ENCODE results near the gene GRIN2A. TPM values are rescaled to one million over a fixed set of nuclear protein-coding genes. Genes with fewer than 3 reads are reported as not detected.

The GRIN2A gene
- polyA plus RNA-seq, 1 donor from 2014 or later = 0.11 TPM

GRCh38 chr16:10218490-10219206 lies 36.4 kb upstream of the GRIN2A start:
- no peaks in the 10 kb centered on the region for H3K79me2 ChIP-seq (replicated peaks; ENCODE audit: insufficient read depth, low read length)
- H4K20me1 ChIP-seq (ENCODE audit: insufficient read depth) = no peaks in the 10 kb centered on the region
- H3K9me3 ChIP-seq (ENCODE audit: low read length) = no peaks in the 10 kb centered on the region
- H3K9ac ChIP-seq (ENCODE audit: low read length) = no peak overlapping the region
- no peak overlapping the region for H3K27ac ChIP-seq (ENCODE audit: low read length)
- no peaks in the 10 kb centered on the region for H3K36me3 ChIP-seq (ENCODE audit: insufficient read depth, low read length)
- no peaks in the 10 kb centered on the region for H3K9me2 ChIP-seq (ENCODE audit: insufficient read depth, low read length)
- H3K27me3 ChIP-seq (ENCODE audit: insufficient read depth, low read depth, low read length) = no peaks in the 10 kb centered on the region
- no peak overlapping the region for H3K4me2 ChIP-seq (ENCODE audit: low read length)
- H2AFZ ChIP-seq (ENCODE audit: low read depth, low read length) = no peak overlapping the region
- TF ChIP-seq MXI1 (conservative IDR thresholded peaks at IDR 0.05; ENCODE audit: poor library complexity, severe bottlenecking) (no peak), EP300 (conservative IDR thresholded peaks at IDR 0.05; ENCODE audit: poor library complexity, severe bottlenecking) (no peak)
- no peaks in the 10 kb centered on the region for H3F3A ChIP-seq (ENCODE audit: insufficient read depth, low read length, poor library complexity, severe bottlenecking)
- no peak overlapping the region for H3K4me3 ChIP-seq (ENCODE audit: low read length)

DNA sequence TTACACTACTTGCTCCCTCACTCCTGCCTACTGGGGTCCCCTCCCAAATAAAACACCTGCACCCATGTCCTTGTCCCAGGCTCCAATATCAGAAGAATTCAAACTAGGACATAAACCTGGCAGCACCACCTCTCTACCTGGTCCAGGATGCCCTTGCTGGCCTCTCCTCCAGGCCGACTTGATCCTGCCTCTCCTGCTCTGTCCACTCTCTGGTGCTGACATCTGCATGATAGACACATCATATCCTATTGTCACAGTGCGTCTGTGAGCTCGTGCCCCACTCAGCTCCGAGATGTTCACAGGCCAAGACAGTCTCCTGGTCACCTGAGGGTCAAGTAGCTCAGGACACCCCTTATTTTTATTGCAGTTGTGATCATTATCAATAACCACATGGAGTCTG lies 31.5 kb upstream of the GRIN2A start:
- Histone ChIP-seq H3K36me3 (ENCODE audit: insufficient read depth, low read length) (no peaks in the 10 kb centered on the region), H2AFZ (ENCODE audit: low read depth, low read length) (no peak overlapping the region), H4K20me1 (ENCODE audit: insufficient read depth) (no peaks in the 10 kb centered on the region), H3K9me3 (ENCODE audit: low read length) (no peaks in the 10 kb centered on the region), H3K4me2 (ENCODE audit: low read length) (no peak overlapping the region), H3K9ac (ENCODE audit: low read length) (no peak overlapping the region), H3K27ac (ENCODE audit: low read length) (no peak overlapping the region), H3K4me3 (ENCODE audit: low read length) (no peak overlapping the region), H3F3A (ENCODE audit: insufficient read depth, low read length, poor library complexity, severe bottlenecking) (no peaks in the 10 kb centered on the region), H3K79me2 (replicated peaks; ENCODE audit: insufficient read depth, low read length) (no peaks in the 10 kb centered on the region), H3K9me2 (ENCODE audit: insufficient read depth, low read length) (no peaks in the 10 kb centered on the region), H3K27me3 (ENCODE audit: insufficient read depth, low read depth, low read length) (no peaks in the 10 kb centered on the region)
- TF ChIP-seq RAD21 (conservative IDR thresholded peaks at IDR 0.05) = no peak
- TF ChIP-seq MXI1 (conservative IDR thresholded peaks at IDR 0.05; ENCODE audit: poor library complexity, severe bottlenecking) = no peak
- no peak for TF ChIP-seq REST (IDR thresholded peaks at IDR 0.05; ENCODE audit: borderline replicate concordance)
- TF ChIP-seq CTCF (IDR thresholded peaks at IDR 0.05; ENCODE audit: poor library complexity, severe bottlenecking) = no peak
- no peak for TF ChIP-seq SMC3 (conservative IDR thresholded peaks at IDR 0.05; ENCODE audit: poor library complexity)
- TF ChIP-seq EP300 (conservative IDR thresholded peaks at IDR 0.05; ENCODE audit: poor library complexity, severe bottlenecking) = no peak
- no peak for TF ChIP-seq POLR2AphosphoS5 (IDR thresholded peaks at IDR 0.05)
- no peak for TF ChIP-seq EZH2 (IDR thresholded peaks at IDR 0.05; ENCODE audit: borderline replicate concordance, insufficient read depth, low read length, poor library complexity, severe bottlenecking)
- no peak for TF ChIP-seq TAF1 (IDR thresholded peaks at IDR 0.05; ENCODE audit: low read depth)
